HG03097 (cell line): Measurements from ENCODE around the gene TMEM184C.

ENCODE experiments used
- ATAC-seq: cut with Tn5 transposase; IDR thresholded peaks from one replicate; pipeline ENCODE4 v1.9.1; 2021; ENCODE audit not compliant: unreplicated experiment, low FRiP score

TMEM184C gene

GRCh38 chr4:147648656-147649055, 31.5 kb downstream of the TMEM184C start:
- no peak for ATAC-seq

- ATAC-seq, result no peak
These were observed 34.4 kb downstream of the TMEM184C start for GRCh38 chr4:147651563-147651962.

DNA sequence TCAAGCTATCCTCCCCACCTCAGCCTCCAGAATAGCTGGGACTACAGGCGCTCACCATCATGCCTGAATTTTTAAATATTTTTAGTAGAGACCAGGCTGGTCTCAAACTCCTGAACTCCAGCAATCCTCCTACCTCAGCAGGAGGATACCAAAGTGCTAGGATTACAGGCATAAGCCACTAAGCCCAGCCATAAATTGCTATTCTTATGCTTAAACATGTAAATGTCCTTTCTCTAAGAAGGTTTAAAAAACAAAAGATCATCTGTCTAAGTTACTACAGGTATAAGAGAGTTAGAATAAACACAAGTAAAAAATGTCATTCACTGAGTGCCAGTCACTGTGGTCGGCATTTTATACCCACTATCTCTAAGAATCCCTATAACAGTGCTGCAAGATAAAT, 38.4 kb downstream of the TMEM184C start:
- no peak for ATAC-seq

DNA sequence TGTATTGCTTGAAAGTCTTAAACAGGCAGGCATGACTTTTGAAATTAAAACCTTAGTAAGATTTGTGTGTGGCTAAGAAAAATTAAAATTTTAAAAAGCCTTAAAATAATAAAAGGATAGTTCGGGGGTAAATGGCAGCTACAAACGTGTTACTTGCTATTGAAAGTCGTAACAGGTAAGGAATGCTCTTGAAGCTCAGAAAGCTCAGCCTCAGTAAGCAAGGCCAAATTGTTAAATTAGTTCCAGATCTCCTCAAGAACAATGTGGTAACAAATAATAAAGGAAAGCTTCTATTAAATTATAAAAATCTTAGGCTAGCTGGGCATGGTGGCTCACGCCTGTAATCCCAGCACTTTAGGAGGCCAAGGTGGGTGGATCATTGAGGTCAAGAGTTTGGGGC, 41.3 kb downstream of the TMEM184C start:
- ATAC-seq, result no peak

DNA sequence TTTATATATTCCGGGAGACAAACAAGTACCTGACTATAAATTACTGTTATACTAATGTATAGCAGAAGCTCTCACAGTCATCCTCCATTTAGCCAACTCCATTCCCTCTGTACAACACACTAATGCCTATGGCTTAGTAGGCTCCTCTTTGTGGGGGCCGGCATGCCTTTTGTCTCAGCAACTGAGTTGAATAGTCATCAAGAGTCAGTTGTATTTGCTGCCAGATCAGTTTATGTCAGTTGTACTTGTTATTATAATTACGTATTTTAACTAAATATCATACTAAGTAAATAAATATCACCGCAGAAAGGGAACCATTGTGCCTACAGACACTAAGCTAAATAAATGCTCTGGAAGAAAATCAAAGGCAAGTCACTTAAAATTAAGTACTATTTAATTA, 56.9 kb downstream of the TMEM184C start:
- ATAC-seq, result no peak

- no peak for ATAC-seq
These were observed 57.3 kb downstream of the TMEM184C start for GRCh38 chr4:147674496-147674895.

- no peak for ATAC-seq
These were observed 60.9 kb downstream of the TMEM184C start for GRCh38 chr4:147678106-147678505.

GRCh38 chr4:147678796-147679549, 61.8 kb downstream of the TMEM184C start:
- no peak for ATAC-seq

GRCh38 chr4:147682755-147683154, 65.6 kb downstream of the TMEM184C start:
- no peak for ATAC-seq

GRCh38 chr4:147683188-147683591, 66.0 kb downstream of the TMEM184C start:
- ATAC-seq, result no peak

DNA sequence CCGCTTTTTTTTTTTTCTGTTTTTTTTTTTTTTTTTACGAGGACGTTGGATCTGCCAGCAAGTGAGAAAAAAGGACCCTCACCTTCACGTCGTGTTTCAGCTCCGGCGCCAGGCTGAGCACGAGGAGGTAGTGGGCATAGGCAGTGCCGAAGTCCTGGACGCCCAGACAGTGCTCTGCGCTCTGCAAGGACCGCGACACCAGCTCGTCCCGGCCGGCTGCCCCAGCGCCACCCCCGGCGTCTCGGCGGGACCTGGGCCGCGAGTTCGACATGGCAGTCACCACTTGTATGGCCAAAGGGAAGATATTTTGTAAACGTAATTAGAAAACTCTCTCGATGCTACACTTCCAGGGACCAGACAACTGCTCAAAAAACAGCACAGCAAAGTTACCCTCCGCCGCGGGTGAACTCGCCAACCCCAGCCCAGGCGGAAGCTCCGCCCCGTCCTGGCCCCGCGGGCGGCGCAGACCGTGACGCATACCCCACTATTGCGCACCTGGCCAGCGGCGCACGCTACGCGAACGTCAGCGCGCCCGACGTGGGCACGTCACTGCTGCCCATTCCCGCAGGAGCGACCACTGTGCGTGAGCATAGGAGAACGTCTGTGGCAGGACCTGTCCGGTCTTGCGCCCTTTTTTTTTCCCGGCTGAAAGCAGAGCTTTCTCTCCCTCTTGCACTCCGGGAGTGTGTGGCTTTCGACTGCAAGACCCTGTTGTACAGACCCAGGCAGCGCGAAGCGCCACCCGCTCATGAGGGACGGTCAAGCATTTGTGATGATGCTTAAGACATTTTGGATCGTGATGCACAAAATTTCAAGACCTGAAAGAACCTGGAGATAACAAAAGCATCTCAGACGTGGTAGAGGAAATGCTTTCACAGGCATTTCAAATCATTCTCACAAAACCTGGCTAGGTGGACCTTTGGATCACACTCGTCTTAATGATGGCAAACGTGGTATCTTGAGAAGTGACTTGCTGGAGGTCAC, 66.8 kb downstream of the TMEM184C start, which contains the start of gene PRMT9:
Gene PRMT9 (minus strand): TSS at position 447 of the 984 bp plus-strand sequence. CDS start 176 bp downstream, at position 271.
- ATAC-seq, result peak; percentile 100

DNA sequence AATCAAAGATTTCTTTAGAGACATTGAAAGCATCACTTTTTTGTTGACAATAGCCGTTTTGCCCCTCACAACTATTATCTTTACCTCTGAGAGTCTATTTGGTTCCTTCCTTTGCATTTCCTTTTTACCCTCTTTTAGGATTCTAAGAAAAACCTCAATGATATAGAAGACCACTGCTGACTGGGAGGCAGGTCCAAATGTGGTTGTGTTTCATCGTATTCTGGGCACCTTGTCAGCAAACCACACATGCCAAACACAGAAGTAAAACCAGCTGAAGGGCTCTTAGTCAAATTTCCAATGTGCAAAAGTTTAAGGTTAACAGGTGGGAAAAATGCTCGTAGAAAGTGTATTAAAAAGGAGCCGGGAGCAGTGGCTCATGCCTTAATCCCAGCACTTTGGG, 71.9 kb downstream of the TMEM184C start:
- no peak for ATAC-seq

GRCh38 chr4:147691820-147692219, 74.6 kb downstream of the TMEM184C start:
- ATAC-seq, result no peak

DNA sequence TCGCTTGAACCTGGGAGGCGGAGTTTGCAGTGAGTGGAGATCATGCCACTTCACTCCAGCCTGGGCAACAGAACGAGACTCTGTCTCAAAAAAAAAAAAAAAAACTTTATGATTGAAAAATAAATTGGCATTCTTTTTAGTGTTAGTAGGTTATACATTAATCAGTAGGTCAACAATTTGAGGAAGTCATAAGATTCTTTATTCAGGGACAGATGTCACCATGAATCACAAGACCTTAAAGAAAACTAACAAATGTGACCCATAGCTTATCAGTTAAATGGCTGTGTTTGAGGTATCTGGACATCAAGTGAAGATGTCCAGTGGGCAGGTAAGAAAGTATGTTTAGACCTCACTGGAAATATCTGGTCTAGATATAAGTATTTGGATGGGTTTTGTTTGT, 76.0 kb downstream of the TMEM184C start:
- no peak for ATAC-seq

DNA sequence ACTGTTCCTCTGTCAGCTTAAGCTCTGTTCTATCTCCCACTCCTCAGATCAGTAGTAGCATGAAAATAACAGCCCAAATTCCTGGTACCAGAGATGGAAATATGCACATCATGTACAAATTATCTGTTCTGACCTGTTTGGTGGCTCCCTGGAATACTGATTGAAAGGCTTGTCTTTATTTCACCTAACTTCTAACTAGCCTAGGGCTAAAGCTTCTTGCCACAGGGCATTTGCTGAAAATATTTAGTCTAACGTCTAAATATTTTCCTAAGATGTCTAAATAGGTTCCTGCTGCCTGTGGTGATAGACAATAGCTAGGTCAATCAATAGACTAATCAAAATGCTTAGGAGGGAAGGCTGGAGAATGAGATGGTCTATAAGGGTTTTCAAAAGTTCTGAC, 79.7 kb downstream of the TMEM184C start:
- no peak for ATAC-seq

DNA sequence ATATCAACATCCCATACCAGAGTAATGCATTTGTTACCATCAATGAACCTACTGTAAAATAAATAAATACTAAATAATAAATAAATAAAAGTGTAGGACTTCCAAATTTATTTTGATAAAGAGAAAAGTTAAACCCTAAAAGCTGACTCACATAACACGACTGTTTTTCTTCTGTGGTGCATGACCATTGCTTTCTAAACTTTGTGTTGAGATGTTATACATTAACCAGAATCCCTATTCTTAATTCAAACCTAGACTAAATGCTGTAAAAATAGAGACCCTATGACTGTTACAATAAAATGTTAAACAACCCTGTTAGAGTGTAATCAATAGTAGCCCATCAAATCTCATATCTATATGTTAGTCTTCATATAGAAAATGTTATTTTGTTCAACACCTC, 87.6 kb downstream of the TMEM184C start:
- ATAC-seq, result no peak

DNA sequence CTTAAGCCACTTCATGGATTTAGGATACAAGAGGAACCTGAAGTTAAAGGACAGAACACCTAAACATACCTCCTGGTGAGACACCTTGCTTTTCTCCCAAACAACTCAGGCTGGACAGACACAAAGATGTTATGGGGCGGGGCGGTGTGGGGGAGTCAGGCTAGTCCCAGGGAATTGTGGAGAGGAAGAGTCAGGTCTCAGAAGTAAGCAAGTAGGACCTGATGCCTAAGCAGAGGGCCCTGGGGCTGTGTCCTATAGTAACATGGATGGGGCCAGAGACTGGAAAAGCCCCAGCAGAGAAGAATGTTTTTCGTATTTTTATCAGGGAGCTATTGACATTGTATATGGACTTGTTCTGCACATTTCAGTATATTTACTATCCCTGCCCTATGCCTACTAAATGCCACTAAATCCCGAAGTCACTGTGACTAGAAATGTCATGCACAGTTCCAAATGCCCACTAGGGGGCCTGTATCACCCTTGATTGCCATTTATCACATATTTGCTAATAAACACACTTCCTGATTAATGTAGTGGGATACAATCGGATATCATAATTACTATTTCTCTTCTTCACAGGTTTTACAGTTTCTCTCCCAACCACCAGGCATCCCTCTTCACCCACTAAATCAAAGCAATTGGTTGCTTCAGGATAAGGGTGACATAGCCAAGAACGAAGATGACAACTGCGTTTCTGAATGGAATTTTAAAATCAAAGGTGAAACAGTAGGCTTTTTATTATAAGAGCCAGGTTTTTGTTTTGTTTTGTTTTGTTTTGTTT, 90.9 kb downstream of the TMEM184C start:
- ATAC-seq, result no peak

- ATAC-seq, result no peak
These were observed 92.8 kb downstream of the TMEM184C start for GRCh38 chr4:147709999-147710398.

DNA sequence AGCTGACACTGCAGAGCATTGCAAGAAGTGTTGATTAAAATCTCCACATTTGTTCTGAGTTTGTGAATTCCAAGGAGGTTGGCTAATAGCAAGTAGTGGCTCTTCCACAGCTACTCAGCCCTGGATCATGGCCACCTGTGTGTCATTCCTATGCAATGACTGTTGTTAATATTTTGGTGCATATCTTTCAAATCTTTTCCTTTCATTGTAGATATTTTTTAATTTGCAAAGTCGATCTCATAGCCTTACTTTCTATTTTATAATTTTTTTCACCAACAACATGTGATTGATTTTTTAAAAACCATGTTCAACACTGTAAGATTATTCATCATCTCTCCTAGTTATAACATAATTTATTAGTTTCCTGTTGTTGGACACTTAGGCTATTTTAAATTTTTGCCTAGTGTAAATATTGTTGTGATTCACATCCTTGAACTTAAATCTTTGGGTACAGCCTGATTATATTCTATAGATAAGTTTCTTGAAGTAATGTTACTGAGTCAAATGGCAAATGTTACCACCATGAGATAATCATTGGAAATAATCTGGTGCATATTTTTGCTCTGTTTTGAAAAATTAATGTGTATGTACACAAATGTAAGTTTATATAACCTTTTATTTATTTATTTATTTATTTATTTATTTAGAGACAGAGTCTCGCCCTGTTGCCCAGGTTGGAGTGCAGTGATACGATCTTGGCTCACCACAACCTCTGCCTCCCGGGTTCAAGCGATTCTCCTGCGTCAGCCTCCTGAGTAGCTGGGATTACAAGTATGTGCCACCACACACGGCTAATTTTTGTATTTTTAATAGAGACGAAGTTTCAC, 97.6 kb downstream of the TMEM184C start:
- ATAC-seq, result no peak

- ATAC-seq, result peak; percentile 70
These were observed 100.7 kb downstream of the TMEM184C start for GRCh38 chr4:147717878-147718277.
